SK-N-SH treated with all-trans-retinoic acid at 6 μM for 48 hours (cell line): ENCODE results near the gene TAF1L.
A peak's percentile ranks its signal among the peaks of the same experiment; 100 is the strongest.

Source experiments
- ATAC-seq: fragments of 200-7000 bp; cut with Tn5 transposase; 3 replicates; pipeline ENCODE4 v1.9.1; 2020; ENCODE audit warnings: mild to moderate bottlenecking, moderate library complexity
- OSR1 ChIP-seq: fragments of 250-450 bp; sonication (Bioruptor Pico); IDR thresholded peaks from 2 replicates; pipeline ENCODE4 v1.8.0; 2022; ENCODE audit warnings: moderate library complexity, mild to moderate bottlenecking, inconsistent platforms
- TCF4 ChIP-seq: fragments of 250-450 bp; sonication (Bioruptor Pico); IDR thresholded peaks from 2 replicates; pipeline ENCODE4 v1.8.0; 2021; ENCODE audit warnings: mild to moderate bottlenecking, moderate library complexity, borderline replicate concordance
- ZNF565 ChIP-seq: fragments of 450-650 bp; formaldehyde crosslinking; conservative IDR thresholded peaks from 2 replicates; pipeline ENCODE4 v1.5.0; 2020; ENCODE audit warnings: low read depth, mild to moderate bottlenecking, moderate library complexity

Gene TAF1L

GRCh38 chr9:32579706-32580331, 55.6 kb downstream of the TAF1L start:
- TF ChIP-seq OSR1 (CRISPR knock-in tag) (no peak), TCF4 (CRISPR knock-in tag) (no peak), ZNF565 (no peak)
- peak; percentile 79 for ATAC-seq
